A549 (cell line): ENCODE results near the gene SLC7A8. TPM values are rescaled to one million over a fixed set of nuclear protein-coding genes. Genes with fewer than 3 reads are reported as not detected.

Experiments used
- ATAC-seq, 2 experiments: fragments of 200-7000 bp in 1 of 2; fragments of >200 bp in 1 of 2; cut with Nextera tagmentation in 1 of 2; cut with Tn5 transposase in 1 of 2; 3 replicates each; pipeline versions ENCODE4 v1.8.0 to v1.9.1; 2018 to 2020; ENCODE audit warnings: mild to moderate bottlenecking in 1 of 2, moderate library complexity in 1 of 2
- CTCF ChIA-PET: fragments of 300-600 bp; sonication (Branson Sonifier 250); formaldehyde crosslinking; extraction: SDS; loops from one replicate; lab custom pipeline; 2021; ENCODE audit warnings: antibody characterized with exemption, inconsistent platforms; lab: Yijun Ruan, JAX
- POLR2A ChIA-PET: fragments of 350-600 bp; formaldehyde crosslinking; extraction: SDS; loops from one replicate; lab custom pipeline; 2021; ENCODE audit warnings: antibody characterized with exemption, inconsistent platforms; lab: Yijun Ruan, JAX
- DNase-seq, 2 experiments: peaks; one replicate each; pipeline versions ENCODE4 v3.0.0 to v3.0.0-alpha.2; 2011 to 2016; ENCODE audit warnings: low read depth in 1 of 2, low spot score in 1 of 2
- FAIRE-seq: peaks from 2 replicates; lab custom pipeline; 2011; peaks lifted over from hg19 to GRCh38; lab: Jason Lieb, UNC
- H3K27ac ChIP-seq, 2 experiments: fragments of >200 bp; sonication (Bioruptor Twin); formaldehyde crosslinking; 3 replicates each; pipeline ENCODE4 v1.5.1; 2016 to 2017
- H3K4me1 ChIP-seq: fragments of >200 bp; sonication (Bioruptor Twin); formaldehyde crosslinking; 3 replicates; pipeline ENCODE4 v1.6.1; 2016
- H3K4me2 ChIP-seq: fragments of >200 bp; sonication (Bioruptor Twin); formaldehyde crosslinking; 3 replicates; pipeline ENCODE4 v1.6.1; 2016
- H3K4me3 ChIP-seq: fragments of >200 bp; sonication (Bioruptor Twin); formaldehyde crosslinking; 3 replicates; pipeline ENCODE4 v1.5.1; 2016
- H3K9me3 ChIP-seq: fragments of >200 bp; sonication (Bioruptor Twin); formaldehyde crosslinking; 3 replicates; pipeline ENCODE4 v1.6.1; 2016
- CBX2 ChIP-seq: fragments of 200-600 bp; sonication (generic); IDR thresholded peaks from 2 replicates; pipeline ENCODE4 v1.6.1; 2016; ENCODE audit warnings: low read depth, mild to moderate bottlenecking, borderline replicate concordance
- CHD2 ChIP-seq: fragments of 150-350 bp; IDR thresholded peaks from 2 replicates; pipeline ENCODE4 v1.6.1; 2014; ENCODE audit warnings: low read length; ENCODE audit not compliant: partially characterized antibody
- CTCF ChIP-seq: fragments of >200 bp; sonication (Bioruptor Twin); formaldehyde crosslinking; IDR thresholded peaks from 3 replicates; pipeline ENCODE4 v1.5.1; 2016
- EHMT2 ChIP-seq: fragments of 200-600 bp; sonication (generic); IDR thresholded peaks from 2 replicates; pipeline ENCODE4 v1.6.1; 2016; ENCODE audit warnings: antibody characterized with exemption, low read depth, mild to moderate bottlenecking, moderate library complexity
- EP300 ChIP-seq, 2 experiments: fragments of >200 bp; sonication (Bioruptor Twin); formaldehyde crosslinking; IDR thresholded peaks; 2 replicates in 1 of 2; 3 replicates in 1 of 2; pipeline ENCODE4 v1.6.1; 2016 to 2017
- FOSB ChIP-seq: fragments of 250-450 bp; sonication (Bioruptor Pico); IDR thresholded peaks from 2 replicates; pipeline ENCODE4 v1.5.0; 2020; ENCODE audit warnings: mild to moderate bottlenecking, moderate library complexity
- FOSL2 ChIP-seq, 2 experiments: fragments of 450-650 bp in 1 of 2; fragments of >200 bp in 1 of 2; sonication (Bioruptor Twin) in 1 of 2; formaldehyde crosslinking; IDR thresholded peaks; 2 replicates each; pipeline versions ENCODE4 v1.5.0 to v1.6.1; 2016 to 2020; ENCODE audit warnings: mild to moderate bottlenecking in 1 of 2, moderate library complexity in 1 of 2
- FOXS1 ChIP-seq: fragments of 250-450 bp; sonication (Bioruptor Pico); IDR thresholded peaks from 2 replicates; pipeline ENCODE4 v1.5.0; 2020; ENCODE audit warnings: mild to moderate bottlenecking, moderate library complexity
- HMGXB4 ChIP-seq: fragments of 250-450 bp; sonication (Bioruptor Pico); IDR thresholded peaks from 2 replicates; pipeline ENCODE4 v1.5.0; 2021; ENCODE audit warnings: mild to moderate bottlenecking, moderate library complexity, borderline replicate concordance
- HOXA7 ChIP-seq: fragments of 250-450 bp; sonication (Bioruptor Pico); IDR thresholded peaks from 2 replicates; pipeline ENCODE4 v1.5.0; 2020; ENCODE audit warnings: mild to moderate bottlenecking, moderate library complexity
- HOXB13 ChIP-seq: fragments of 250-450 bp; sonication (Bioruptor Pico); IDR thresholded peaks from 2 replicates; pipeline ENCODE4 v1.5.0; 2020; ENCODE audit warnings: low read depth, mild to moderate bottlenecking, moderate library complexity
- HOXB5 ChIP-seq: fragments of 250-450 bp; sonication (Bioruptor Pico); IDR thresholded peaks from 2 replicates; pipeline ENCODE4 v1.5.0; 2020; ENCODE audit warnings: mild to moderate bottlenecking, moderate library complexity
- JUN ChIP-seq, 2 experiments: fragments of >200 bp; sonication (Bioruptor Twin); formaldehyde crosslinking; IDR thresholded peaks; 2 replicates in 1 of 2; 3 replicates in 1 of 2; pipeline ENCODE4 v1.6.1; 2016 to 2017
- KDM1A ChIP-seq: fragments of 200-600 bp; sonication (generic); IDR thresholded peaks from 2 replicates; pipeline ENCODE4 v1.6.1; 2016; ENCODE audit warnings: low read depth, mild to moderate bottlenecking
- MAX ChIP-seq: IDR thresholded peaks from 2 replicates; pipeline ENCODE4 v1.6.1; 2012
- MYC ChIP-seq: IDR thresholded peaks from 2 replicates; pipeline ENCODE4 v1.6.1; 2012; ENCODE audit warnings: mild to moderate bottlenecking, inconsistent platforms, low read length, improper control_type of control experiment, borderline replicate concordance
- NFE2L2 ChIP-seq: fragments of 150-350 bp; conservative IDR thresholded peaks from 2 replicates; pipeline ENCODE4 v1.6.1; 2014; ENCODE audit warnings: low read length
- NPAS2 ChIP-seq: fragments of 250-450 bp; sonication (Bioruptor Pico); IDR thresholded peaks from 2 replicates; pipeline ENCODE4 v1.8.0; 2022; ENCODE audit warnings: mild to moderate bottlenecking, moderate library complexity, borderline replicate concordance
- NR3C1 ChIP-seq: fragments of >200 bp; sonication (Bioruptor Twin); formaldehyde crosslinking; IDR thresholded peaks from 3 replicates; pipeline ENCODE4 v1.6.1; 2017
- POLR2AphosphoS2 ChIP-seq: conservative IDR thresholded peaks from 2 replicates; pipeline ENCODE4 v1.6.1; 2012; ENCODE audit warnings: low read length, improper control_type of control experiment, inconsistent platforms
- RCOR1 ChIP-seq: fragments of 150-350 bp; IDR thresholded peaks from 2 replicates; pipeline ENCODE4 v1.6.1; 2014; ENCODE audit warnings: antibody characterized with exemption, low read length, low read depth
- RFX5 ChIP-seq: fragments of 450-650 bp; IDR thresholded peaks from 2 replicates; pipeline ENCODE4 v1.7.1; 2014; ENCODE audit warnings: antibody characterized with exemption, mild to moderate bottlenecking, moderate library complexity
- RNF2 ChIP-seq: fragments of 200-600 bp; sonication (generic); IDR thresholded peaks from 2 replicates; pipeline ENCODE4 v1.6.1; 2016; ENCODE audit warnings: low read depth, mild to moderate bottlenecking, antibody characterized with exemption, moderate library complexity, borderline replicate concordance
- SMC3 ChIP-seq: fragments of >200 bp; sonication (Bioruptor Twin); formaldehyde crosslinking; IDR thresholded peaks from 3 replicates; pipeline ENCODE4 v1.6.1; 2018; ENCODE audit warnings: inconsistent platforms
- SREBF2 ChIP-seq: fragments of 450-650 bp; IDR thresholded peaks from 2 replicates; pipeline ENCODE4 v1.6.1; 2014; ENCODE audit warnings: mild to moderate bottlenecking, moderate library complexity
- TFCP2L1 ChIP-seq: fragments of 250-450 bp; sonication (Bioruptor Pico); IDR thresholded peaks from 2 replicates; pipeline ENCODE4 v1.5.0; 2021; ENCODE audit warnings: mild to moderate bottlenecking
- USF2 ChIP-seq: fragments of 450-650 bp; IDR thresholded peaks from 2 replicates; pipeline ENCODE4 v1.6.1; 2014; ENCODE audit warnings: antibody characterized with exemption
- WGBS: methylation state at CpG from one replicate; pipeline ENCODE4 v1.1.6; 2017; ENCODE audit errors: missing lambda C conversion rate; 5-methylcytosine and 5-hydroxymethylcytosine counted together
- polyA plus RNA-seq, 4 experiments: library from polyadenylated mRNA; depleted of rRNA in 3 of 4; stranded (reverse); fragments of >200 nt; fragmentation: RNase III in 1 of 4; extraction: RNeasy Plus Mini Kit Qiagen cat#74134 plus additional on column Dnase treatment in 1 of 4; gene quantifications; 2 replicates in 3 of 4; 3 replicates in 1 of 4; pipeline ENCODE4 v1.2.3, GENCODE V29; 2011 to 2017

The SLC7A8 gene
- polyA plus RNA-seq, 2 of the 4 experiments (the other 2 are of a cell fraction) = 0.28 to 0.35 TPM

GRCh38 chr14:23137192-23137812 is 46.2 kb downstream of the SLC7A8 start:
- DNase-seq (no peak), ATAC-seq (no peak; a peak in 1 of 6 replicates), FAIRE-seq (no peak)
- Histone ChIP-seq H3K27ac (no peak overlapping the region), H3K4me2 (no peak overlapping the region), H3K4me3 (no peak overlapping the region), H3K4me1 (peaks cover 5% of the 10 kb centered on the region; the same call in 1 of the 3 replicates), H3K9me3 (no peaks in the 10 kb centered on the region)
- POLR2A ChIA-PET = no interaction called here
- TF ChIP-seq HOXB5 (CRISPR knock-in tag) (no peak), EHMT2 (no peak), RCOR1 (no peak), MAX (no peak), HOXA7 (no peak), RFX5 (no peak), JUN (IDR thresholded peaks at IDR 0.05) (no peak), POLR2AphosphoS2 (no peak), SMC3 (no peak), CBX2 (no peak)
- 65% methylated on average over 10 of the region's 11 CpGs for WGBS
- CTCF ChIA-PET = interaction anchor here (1.1 to 12.5 kb wide), 2 partner anchors 17 to 60 kb away, joined by 4 to 80 read pairs; partner anchors contain the start of gene CEBPE

GRCh38 chr14:23136566-23137133 is 46.8 kb downstream of the SLC7A8 start:
- no peak for TF ChIP-seq NPAS2 (CRISPR knock-in tag)
- no peak for TF ChIP-seq KDM1A
- TF ChIP-seq FOSL2 (IDR thresholded peaks at IDR 0.05) = no peak
- no peak for TF ChIP-seq FOSL2 (CRISPR knock-in tag; IDR thresholded peaks at IDR 0.05)
- TF ChIP-seq RFX5 = no peak
- TF ChIP-seq HOXA7 = no peak
- no peak for TF ChIP-seq USF2
- no peak for TF ChIP-seq RNF2
- no peak for TF ChIP-seq EP300 (IDR thresholded peaks at IDR 0.05)
- TF ChIP-seq NFE2L2 = no peak
- POLR2A ChIA-PET = no interaction called here
- no peak; a peak in 1 of 6 replicates for ATAC-seq
- Histone ChIP-seq H3K4me2 (no peak overlapping the region), H3K27ac (no peak overlapping the region), H3K9me3 (no peaks in the 10 kb centered on the region), H3K4me1 (no peaks in the 10 kb centered on the region), H3K4me3 (no peak overlapping the region)
- CTCF ChIA-PET = interaction anchor here (12.5 kb wide), 1 partner anchor 16 kb away, joined by 80 read pairs; the partner anchor contains the start of gene CEBPE
- DNase-seq = no peak
- 82% methylated on average over 16 of the region's 16 CpGs for WGBS
- FAIRE-seq = no peak

GRCh38 chr14:23132970-23133369 is 50.5 kb downstream of the SLC7A8 start:
- CTCF ChIA-PET = interaction anchor here (24.2 kb wide), 1 partner anchor 46 kb away, joined by 848 read pairs; the partner anchor contains the start of gene SLC7A8
- H3K4me2 ChIP-seq = no peak overlapping the region
- H3K4me1 ChIP-seq = no peaks in the 10 kb centered on the region
- no peak for ATAC-seq
- no peak overlapping the region for H3K27ac ChIP-seq
- FAIRE-seq = no peak
- POLR2A ChIA-PET = no interaction called here
- WGBS = 59% methylated on average over 8 of the region's 8 CpGs
- H3K9me3 ChIP-seq = no peaks in the 10 kb centered on the region
- DNase-seq = no peak
- no peak overlapping the region for H3K4me3 ChIP-seq
- no peak for TF ChIP-seq TFCP2L1 (CRISPR knock-in tag)
- no peak for TF ChIP-seq EP300 (IDR thresholded peaks at IDR 0.05)
- no peak for TF ChIP-seq FOSB (CRISPR knock-in tag)
- TF ChIP-seq HMGXB4 = no peak
- no peak for TF ChIP-seq CBX2
- no peak for TF ChIP-seq NR3C1
- no peak for TF ChIP-seq CHD2
- TF ChIP-seq HOXA7 = no peak
- TF ChIP-seq MYC = no peak
- TF ChIP-seq HOXB13 (CRISPR knock-in tag) = no peak
- TF ChIP-seq CTCF = no peak
- no peak for TF ChIP-seq SREBF2
- TF ChIP-seq FOXS1 (CRISPR knock-in tag) = no peak
- no peak for TF ChIP-seq MAX
- TF ChIP-seq EHMT2 = no peak
